Measurements from ENCODE around the gene APPL1.
"Not testable (repeated sequence)": the region's sequence is repeated elsewhere in the genome, so short reads cannot be mapped to it uniquely, and the experiment has no call there.

APPL1 gene

GRCh38 chr3:57303520-57303919 lies 76.0 kb downstream of the APPL1 start:
- not testable (repeated sequence) for H3K27ac ChIP-seq (ENCODE audit: low read length); H3K36me3 ChIP-seq (ENCODE audit: control insufficient read depth in 1 of 2, insufficient read depth in 2 of 2, low read length in 2 of 2); H3K4me1 ChIP-seq (ENCODE audit: control insufficient read depth in 1 of 2, insufficient read depth in 2 of 2, low read length in 2 of 2); H3K27me3 ChIP-seq (ENCODE audit: low read depth, low read length); H3K9me3 ChIP-seq (ENCODE audit: control insufficient read depth in 1 of 2, low read length in 2 of 2); H3K4me3 ChIP-seq (ENCODE audit: low read depth in 1 of 2, low read length in 2 of 2)

- Histone ChIP-seq H3K4me1 (ENCODE audit: control insufficient read depth in 1 of 2, insufficient read depth in 2 of 2, low read length in 2 of 2) (no peaks in the 10 kb centered on the region), H3K9me3 (ENCODE audit: control insufficient read depth in 1 of 2, low read length in 2 of 2) (no peaks in the 10 kb centered on the region), H3K36me3 (ENCODE audit: control insufficient read depth in 1 of 2, insufficient read depth in 2 of 2, low read length in 2 of 2) (no peaks in the 10 kb centered on the region), H3K4me3 (ENCODE audit: low read depth in 1 of 2, low read length in 2 of 2) (no peak overlapping the region), H3K27ac (ENCODE audit: low read length) (no peak overlapping the region), H3K27me3 (ENCODE audit: low read depth, low read length) (no peaks in the 10 kb centered on the region)
Observed at GRCh38 chr3:57309769-57310360, 82.3 kb downstream of the APPL1 start.

- Histone ChIP-seq H3K4me1 (ENCODE audit: control insufficient read depth in 1 of 2, insufficient read depth in 2 of 2, low read length in 2 of 2) (no peaks in the 10 kb centered on the region), H3K27me3 (ENCODE audit: low read depth, low read length) (no peaks in the 10 kb centered on the region), H3K27ac (ENCODE audit: low read length) (no peak overlapping the region), H3K9me3 (ENCODE audit: control insufficient read depth in 1 of 2, low read length in 2 of 2) (peaks cover 1 to 2% of the 10 kb centered on the region in 2 donors), H3K36me3 (ENCODE audit: control insufficient read depth in 1 of 2, insufficient read depth in 2 of 2, low read length in 2 of 2) (no peaks in the 10 kb centered on the region), H3K4me3 (ENCODE audit: low read depth in 1 of 2, low read length in 2 of 2) (no peak overlapping the region)
Observed at GRCh38 chr3:57314204-57314603, 86.7 kb downstream of the APPL1 start.
